ENCODE measurements around the gene DMAC1.

The DMAC1 gene, protein sequence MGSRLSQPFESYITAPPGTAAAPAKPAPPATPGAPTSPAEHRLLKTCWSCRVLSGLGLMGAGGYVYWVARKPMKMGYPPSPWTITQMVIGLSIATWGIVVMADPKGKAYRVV

DNA sequence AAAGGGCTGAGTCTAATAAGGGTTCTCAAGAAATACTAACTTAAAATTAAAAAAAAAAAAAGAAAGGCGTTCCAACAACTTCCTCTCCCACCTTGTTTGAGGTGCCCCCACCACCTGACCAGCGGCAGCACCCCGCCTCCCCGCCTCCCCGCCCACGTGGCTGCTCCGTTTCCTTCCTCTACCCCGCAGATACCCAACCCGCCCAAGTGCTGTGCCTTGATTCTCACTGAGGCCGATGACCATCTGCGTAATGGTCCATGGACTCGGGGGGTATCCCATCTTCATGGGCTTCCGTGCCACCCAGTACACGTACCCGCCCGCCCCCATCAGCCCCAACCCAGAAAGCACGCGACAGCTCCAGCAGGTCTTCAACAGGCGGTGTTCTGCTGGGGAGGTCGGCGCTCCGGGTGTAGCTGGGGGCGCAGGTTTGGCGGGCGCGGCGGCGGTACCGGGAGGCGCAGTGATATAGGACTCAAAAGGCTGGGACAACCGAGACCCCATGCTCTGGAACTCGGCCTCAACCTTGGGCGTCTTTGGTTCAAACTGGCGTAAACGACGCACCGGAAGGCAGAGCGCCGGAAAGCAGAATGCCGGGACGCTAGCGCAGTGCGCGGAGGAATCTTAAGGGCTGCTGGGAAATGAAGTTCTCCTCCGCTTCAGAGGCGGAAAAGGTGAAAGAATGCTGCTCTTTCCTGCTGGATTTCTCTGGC lies at the start of gene DMAC1:
Gene DMAC1, minus strand, starts transcription at position 545 of the 710 bp plus-strand sequence. Its CDS starts 44 bp downstream, at position 501.
- DNase-seq, result peak; percentile 74

DNA sequence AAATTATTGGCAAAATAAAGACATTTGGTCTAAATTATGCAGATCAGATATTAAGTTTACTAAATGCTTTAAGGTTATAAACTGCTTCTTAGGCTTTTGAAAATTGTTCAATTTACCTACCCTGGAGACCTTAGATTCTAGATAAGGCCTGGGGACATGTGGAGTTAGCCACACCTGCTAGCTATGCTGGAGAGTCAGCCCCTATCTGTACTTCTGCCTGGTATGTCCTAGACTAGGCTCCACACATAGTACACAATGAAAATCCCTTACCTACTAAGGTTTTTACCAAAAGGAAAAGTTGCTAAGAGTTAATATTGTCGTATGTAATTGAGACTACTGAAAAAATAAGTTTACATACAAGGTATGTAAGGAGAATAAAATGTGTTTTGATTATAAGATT lies 49.8 kb upstream of the DMAC1 start:
- DNase-seq, result no peak

DNA sequence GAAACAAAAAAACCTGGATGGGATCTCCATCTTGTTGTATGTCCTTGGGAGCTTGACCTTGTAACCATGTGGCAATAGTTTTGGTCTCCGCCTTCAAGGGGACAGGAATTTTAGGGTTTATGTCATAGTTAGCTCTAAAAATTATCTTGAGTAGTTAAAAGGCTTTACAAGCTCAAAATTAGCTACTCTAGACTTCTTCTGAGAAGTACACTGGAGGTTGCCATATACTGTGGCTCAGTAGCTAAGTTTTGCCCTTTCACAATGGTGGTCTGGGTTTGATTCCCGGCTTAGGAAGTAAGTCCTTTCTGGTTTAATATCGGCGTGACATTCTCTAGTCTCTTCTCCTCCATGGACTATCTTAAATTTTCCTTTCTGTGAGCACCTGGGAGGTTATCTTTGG lies 48.9 kb upstream of the DMAC1 start:
- no peak for DNase-seq

DNA sequence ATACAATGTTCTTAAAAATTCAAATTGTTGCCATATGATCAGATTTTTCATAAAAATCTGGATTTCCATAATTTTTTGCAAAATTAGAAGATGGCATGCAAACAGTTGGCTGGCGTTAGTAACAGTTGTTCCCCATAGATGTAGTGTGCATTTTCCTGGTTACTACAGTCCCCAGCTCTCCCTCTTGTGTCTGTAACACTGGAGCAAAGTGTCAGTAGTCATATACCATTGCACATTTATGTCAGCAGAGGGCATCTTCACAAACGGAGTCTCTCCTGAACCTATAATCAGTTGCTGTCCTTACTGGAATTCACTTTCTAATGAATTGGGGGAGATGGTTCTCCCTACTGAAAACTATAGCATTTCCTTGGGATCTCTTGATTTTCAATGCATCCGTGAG lies 44.7 kb upstream of the DMAC1 start:
- DNase-seq, result no peak

DNA sequence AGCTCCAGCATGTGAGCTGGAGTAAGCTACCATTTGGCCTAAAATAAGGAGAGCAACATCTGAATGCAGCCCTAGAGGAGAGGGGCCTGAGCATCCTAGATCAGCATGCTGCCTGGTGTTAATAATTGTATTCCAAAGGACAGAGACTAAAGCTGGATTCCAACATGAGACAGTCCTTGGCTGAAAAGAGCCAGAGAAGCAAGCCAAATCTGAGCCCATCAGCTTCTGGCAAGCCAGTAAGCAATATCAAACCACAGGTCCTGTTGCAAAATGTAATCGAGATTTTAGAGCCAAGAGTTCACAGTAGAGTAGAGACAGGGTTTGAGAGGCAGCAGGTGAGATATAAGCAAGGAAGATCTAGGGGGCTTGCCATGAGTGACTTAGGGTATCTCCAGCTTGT lies 42.3 kb upstream of the DMAC1 start:
- DNase-seq, result no peak

DNA sequence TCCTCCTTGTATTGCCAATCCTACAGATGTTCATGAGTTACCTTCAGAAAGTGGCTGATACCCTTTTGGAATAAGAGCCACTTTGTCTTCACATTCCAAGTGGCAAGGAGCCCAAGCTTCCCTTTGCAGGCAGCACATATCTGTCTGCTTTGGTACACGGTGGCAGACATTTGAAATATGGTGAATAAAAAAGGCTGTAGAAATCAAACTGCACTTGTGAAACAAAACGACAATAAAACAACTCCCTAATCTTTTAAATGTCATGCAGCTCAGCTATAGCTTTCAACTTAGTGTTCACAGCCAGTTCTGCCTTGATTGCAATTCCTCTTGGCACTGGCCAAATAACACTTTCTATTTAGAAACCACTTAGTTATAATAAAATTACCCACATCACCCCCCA lies 35.0 kb upstream of the DMAC1 start:
- no peak for DNase-seq

DNA sequence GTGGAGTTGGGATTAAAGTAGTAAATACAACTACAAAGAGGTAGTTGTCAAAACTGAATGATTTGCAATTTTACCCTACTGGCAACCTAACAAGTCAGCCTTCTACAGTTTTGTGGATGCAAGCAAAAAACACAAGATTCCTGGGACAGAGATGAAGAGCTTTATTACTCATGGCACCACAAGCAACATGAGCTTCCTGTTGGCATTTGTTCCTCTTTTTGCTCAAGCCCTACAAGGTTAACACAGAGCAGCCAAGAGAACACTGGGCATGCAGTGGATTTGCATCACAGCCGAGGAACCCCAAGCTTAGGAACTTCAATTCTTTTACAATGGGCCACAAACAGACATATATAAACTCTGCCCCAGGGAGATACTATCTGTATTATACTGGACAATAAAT lies 28.8 kb upstream of the DMAC1 start:
- DNase-seq, result no peak

DNA sequence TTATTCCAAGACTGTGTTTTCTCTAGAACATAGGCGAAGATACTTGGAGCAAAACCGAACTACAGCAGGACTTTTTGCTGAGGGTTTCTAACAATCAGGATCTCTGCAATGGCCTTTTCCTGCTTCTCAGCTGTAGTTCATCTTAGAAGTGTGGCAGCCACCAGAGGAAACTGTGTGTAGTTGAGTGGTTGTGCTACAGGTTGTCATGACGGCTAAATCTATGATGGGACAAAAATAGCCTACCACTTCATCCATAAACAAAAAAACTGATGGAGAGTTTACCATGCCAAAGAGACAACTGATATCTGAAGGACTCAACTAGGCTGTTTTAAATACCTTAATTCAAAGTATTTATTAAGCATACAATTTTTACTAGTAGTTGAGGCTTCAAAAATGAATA lies 28.2 kb upstream of the DMAC1 start:
- DNase-seq, result no peak

DNA sequence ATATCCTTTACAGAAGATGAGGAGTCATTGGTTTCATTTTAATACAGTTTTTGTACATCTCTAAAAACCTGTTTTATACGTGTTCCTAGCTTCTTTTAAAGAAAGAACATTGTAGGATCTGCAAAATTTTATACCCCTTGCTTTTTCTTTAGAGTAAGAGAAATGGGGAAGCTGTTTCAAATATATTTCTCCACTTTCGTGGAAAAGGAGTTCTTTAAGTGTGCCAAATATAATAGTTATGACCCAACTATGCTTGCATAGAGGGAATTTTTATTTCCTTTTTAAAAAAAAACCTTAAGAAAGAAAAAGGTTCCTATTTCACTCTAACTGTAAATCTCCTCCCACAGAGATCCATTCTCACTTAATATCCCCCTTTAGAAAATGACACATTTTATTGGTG lies 27.5 kb upstream of the DMAC1 start:
- no peak for DNase-seq

DNA sequence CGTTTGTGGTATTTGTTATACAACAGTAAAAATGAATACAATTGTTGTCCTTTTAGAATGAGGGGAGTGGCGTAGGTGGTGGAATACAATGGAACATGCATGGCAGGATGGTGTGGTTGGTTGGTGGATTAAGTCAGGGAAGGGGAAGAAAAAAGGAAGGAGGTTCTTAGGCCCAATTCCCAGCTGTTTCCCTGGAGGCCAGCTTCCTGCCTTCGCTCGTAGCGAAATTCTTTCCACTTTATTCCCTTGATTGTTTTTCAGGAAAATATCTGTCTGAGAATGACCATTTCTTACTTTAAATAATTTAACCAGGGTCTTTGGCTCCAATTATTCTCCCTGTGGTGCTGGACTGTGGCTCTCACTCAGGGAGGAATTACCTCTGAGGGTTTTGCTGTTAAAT lies 24.1 kb upstream of the DMAC1 start:
- no peak for DNase-seq

DNA sequence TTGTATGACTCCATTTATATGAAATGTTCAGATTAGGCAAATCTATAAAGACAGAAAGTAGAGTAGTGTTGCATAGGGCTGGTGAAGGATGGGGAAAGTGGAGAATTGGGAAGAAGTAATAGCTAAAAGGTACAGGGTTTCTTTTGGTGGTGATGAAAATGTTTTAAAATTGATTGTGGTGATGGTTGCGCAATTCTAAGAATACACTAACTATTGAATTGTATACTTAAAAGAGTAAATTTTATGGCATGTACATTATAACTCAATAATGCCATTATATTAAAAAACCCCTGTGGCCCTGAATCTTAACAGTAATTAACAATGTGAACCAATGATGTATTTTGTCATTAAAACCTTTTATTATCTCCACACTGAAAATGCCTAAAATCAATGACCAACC lies 20.4 kb upstream of the DMAC1 start:
- no peak for DNase-seq

DNA sequence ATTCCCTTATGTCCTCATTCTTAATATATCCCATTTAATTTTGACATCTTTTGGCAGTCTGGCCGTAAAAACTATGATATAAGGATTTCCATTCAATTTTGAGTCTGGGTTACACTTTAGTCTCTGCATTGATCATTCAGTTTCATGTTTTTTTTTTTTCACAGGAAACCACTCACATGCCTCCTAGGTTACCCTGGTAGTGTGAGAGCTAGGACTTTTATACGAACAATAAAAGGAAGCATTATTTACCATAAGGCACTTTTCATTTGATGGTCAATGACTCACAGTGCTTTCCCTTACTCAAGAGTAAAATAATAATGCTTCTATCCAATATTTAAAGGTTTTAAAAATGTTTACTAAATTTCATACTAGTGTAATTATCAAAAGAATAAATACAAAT lies 16.4 kb upstream of the DMAC1 start:
- no peak for DNase-seq

DNA sequence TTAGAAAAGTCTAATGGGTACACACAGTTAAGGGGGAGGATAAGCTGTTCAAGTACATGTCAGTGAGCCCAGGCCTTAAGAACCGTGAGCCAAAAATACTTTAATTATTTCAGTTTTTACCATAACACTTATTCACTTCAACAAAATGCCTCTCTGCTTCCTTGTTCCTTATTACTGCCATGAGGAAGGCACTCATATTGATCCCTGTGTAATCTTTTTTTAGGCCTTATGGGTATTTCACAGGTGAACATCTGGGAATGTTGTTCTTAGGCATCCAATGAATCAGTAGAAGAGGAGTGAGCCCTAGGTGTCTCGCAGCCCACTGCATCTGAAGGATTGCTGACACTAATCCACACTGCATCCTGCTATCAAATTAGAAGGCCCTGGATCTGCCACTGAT lies 13.5 kb upstream of the DMAC1 start:
- DNase-seq, result no peak

DNA sequence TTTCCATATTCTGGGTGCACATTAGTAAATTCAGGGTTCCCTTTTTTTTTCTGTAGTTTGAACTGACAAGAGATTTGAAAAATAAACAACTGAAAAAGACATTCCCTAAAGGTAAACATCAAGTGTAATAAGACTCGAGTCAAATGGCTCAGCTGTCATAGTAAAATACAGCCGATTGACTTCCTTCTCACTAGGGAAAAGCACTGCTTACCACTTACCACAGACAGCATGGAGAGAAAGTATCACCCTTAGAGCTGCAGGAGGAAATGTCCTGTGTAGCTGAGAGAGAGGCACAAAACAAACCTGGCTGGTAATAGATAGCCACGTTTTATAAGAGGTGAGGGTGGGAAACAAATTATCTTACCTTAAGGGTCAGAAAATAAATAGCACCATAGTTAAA lies 12.1 kb upstream of the DMAC1 start:
- DNase-seq, result no peak

DNA sequence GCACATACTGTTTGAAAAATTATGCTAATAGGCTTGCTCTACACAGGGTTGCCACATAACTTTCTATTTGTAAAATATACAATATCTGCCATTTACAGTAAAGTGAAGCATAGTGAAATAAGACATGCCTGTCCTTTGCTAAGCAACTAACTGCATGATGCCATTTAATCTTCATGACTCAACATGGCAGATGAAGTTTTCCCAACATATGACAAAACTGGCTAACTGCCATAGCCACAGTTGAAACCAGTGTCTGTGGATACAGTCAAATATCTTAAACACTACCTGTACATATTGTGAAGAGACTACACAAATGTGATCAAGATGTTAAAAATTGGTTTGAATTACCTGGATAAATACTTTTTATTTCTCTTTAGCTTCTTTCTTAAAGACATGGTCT lies 3.1 kb upstream of the DMAC1 start:
- no peak for DNase-seq

DNA sequence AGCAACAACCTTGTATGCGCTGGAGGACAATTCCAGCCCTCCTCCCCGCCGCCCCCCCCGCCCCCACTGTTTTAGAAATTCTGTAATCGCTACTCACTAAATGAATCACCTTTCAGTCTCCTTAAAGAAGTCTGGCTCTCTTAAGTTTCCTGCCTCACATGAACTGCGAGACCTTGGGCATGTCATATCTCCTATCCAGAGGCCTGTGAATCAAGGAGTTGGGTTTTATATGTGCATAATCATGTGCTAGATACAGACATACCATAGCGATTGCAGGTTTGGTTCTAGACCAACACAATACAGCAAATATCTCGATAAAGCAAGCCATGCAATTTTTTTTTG lies 337 bp upstream of the DMAC1 start:
- no peak for DNase-seq

DNA sequence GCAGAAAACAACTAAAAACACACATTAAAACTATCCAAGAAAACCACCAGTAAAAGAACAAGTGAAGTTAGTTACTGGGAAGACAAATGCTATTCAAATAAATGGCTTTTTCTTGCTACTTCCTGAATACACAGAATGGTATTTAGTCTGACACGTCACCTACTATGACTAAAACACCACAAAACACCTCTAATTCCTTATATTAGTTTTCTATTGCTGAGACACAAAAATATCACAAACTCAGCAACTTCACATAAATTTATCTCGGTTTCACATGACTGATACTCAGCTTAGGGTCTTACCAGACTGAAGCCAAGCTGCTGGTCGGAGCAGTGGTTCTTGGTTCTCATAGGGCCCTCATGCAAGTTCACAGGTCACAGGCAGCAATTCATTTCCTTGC lies 5.4 kb downstream of the DMAC1 start:
- DNase-seq, result no peak

DNA sequence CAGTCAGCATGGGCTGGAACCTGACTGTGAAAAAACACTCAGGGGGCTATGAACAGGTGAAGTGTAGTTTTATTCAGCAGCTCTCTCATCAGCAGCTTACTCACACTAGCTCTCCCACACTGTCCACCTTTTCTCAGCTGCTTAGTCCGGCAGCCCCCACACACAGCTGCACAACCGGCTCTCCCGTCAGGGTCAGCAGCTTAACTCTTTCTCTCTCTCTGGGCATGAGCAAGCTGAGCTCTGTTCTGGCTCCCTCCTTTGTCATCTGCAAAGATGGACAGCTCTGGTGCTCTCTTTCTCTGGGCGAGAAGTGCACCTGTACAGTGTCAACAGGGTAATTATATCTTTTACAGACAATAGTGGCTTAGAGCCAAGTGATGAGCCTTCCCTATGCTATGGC lies 8.2 kb downstream of the DMAC1 start:
- no peak for DNase-seq

DNA sequence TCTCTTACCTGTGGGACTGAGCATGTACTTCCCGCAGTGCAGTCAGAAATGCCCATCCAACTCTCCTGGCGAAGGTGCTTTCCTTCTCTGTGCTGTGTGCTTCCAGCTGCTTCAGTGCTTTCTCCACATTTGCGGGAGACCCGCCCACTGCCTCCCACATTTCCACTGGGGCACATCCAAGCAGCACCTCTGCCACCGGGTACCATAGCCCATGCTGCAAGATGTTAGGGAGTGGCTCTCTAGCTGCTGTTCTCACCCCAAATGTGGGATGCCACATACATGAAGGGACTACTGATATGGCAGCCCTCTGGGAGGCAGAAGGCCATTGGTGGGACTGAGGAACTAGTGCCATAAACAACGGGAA lies 8.8 kb downstream of the DMAC1 start:
- no peak for DNase-seq

DNA sequence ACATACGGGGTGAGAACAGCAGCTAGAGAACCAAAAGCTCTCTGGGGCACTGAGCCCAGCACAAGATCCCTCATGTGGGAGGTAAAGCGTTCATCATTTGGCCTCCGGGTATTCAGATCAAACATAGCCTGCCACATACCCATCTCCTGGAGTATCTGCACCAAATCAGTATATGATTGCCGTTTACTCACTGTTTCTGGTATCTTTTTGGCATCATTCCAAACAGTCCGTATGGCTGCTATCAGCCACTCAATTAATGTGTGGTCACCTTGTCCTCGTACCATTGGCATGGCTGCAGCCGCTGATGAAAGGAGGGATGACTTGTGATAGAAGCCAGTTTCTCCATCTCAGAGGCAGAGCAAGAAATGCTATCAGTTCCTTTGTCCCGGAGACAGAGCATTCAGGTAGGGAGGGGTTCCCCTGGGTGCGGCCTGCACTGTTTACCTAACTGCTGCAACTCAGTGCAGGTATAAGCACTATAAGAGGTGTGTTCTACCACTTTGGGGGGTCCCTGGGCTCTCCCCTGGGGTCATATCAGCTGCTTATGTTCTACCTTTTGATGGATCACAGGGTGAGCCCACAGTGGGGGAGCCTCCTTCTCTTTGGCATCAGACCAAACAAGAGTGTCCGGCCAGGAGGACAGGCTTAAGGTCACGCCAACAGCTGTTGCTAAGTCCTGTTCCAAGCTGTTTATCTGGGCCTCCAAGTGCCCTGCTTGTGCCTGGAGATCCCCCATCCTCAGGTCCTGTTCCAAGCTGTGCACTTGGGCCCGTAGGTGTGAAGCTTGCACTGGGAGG lies 9.4 kb downstream of the DMAC1 start:
- no peak for DNase-seq

DNA sequence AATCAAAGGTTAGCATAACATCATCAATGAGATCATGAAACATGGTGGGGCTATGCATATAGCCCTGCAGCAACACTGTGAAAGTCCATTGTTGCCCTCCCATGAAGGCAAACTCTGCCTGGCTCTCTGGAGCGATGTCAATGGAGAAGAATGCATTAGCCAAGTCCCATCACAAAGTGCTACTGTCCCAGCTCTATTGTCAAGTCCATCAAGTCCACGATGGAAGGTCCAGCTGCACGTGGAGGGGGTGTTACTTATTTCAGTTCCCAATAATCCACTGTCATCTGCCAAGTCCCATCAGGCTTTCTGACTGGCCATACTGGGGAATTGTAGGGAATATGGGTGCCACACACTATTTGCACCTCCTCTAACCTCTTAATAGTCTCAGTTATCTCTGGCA lies 10.8 kb downstream of the DMAC1 start:
- no peak for DNase-seq

DNA sequence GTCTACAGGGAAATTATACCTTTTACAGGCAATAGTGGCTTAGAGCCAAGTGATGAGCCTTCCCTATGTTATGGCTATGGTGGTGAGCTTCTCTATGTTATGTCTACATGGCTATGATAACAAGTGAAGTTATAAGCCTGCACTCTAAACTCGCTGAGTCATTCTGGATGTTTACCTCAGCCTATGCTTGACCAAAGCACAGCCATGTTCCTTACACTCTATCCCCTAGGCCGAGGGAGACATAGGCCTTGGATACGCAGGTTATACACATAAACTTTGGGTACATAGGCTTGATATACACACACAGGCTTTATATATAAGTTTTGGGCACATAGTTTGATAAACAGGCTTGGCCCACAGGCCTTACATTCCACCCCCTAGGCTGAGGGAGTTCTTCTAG lies 13.8 kb downstream of the DMAC1 start:
- DNase-seq, result no peak

DNA sequence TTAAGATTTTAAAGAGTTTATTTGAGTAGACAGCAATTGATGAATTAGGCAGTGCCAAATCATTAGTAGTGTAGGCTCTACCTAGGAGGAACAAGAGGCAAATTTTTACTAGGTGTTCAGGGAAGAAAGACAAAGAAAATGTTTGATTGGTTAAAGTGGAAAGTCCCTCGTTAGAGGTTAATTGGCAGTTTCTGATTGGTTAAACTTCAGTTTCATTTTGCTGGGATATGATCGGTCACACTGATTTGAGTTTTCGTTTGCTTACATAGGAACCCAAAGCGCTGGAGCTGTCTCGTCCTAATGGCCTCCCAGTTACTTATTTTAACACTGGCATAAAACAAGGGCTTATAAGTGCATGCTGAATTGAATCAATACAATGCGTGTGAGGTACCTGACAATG lies 15.1 kb downstream of the DMAC1 start:
- DNase-seq, result no peak

DNA sequence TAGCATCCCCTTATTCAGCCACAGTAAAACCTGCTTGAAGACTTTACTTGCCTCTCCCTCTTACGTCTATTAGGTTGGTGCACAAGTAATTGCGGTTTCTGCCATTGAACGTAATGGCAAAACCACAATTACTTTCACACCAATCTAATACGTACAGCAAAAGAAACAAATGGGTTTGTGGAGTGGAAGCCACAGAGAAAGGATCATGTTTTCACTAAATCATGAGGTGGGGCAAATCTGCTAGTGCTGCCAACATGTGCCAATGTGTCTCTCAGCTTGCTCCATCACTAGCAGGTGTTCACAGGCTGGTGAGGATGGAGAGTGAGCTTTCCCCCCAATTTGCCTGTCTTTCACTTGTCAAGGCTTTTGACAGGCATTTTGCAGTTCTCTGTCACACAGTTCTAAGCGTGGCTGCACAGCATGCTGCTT lies 15.9 kb downstream of the DMAC1 start:
- no peak for DNase-seq

Data from NCI-H1694 (cell line).